H9 (cell line): ENCODE data around the gene MAPT. TPM values are rescaled to one million over a fixed set of nuclear protein-coding genes. Genes with fewer than 3 reads are reported as not detected.

Experiments
- DNase-seq: peaks from one replicate; pipeline ENCODE4 v3.0.0-alpha.2; 2017
- H2AFZ ChIP-seq: one replicate; pipeline ENCODE4 v1.6.1; 2013; ENCODE audit warnings: mild to moderate bottlenecking, low read length, control low read depth, moderate library complexity
- H2AK5ac ChIP-seq: 2 replicates; pipeline ENCODE4 v1.6.1; 2013; ENCODE audit warnings: low read length, control low read depth, mixed read lengths; ENCODE audit not compliant: insufficient read length
- H2BK120ac ChIP-seq: one replicate; pipeline ENCODE4 v1.6.1; 2013; ENCODE audit warnings: low read depth, mild to moderate bottlenecking, low read length, control low read depth, inconsistent platforms; ENCODE audit not compliant: poor library complexity, severe bottlenecking
- H2BK12ac ChIP-seq: 2 replicates; pipeline ENCODE4 v1.6.1; 2013; ENCODE audit warnings: low read length, control low read depth, mixed read lengths, low read depth; ENCODE audit not compliant: insufficient read length
- H2BK15ac ChIP-seq: 2 replicates; pipeline ENCODE4 v1.6.1; 2013; ENCODE audit warnings: low read depth, low read length, control low read depth
- H2BK20ac ChIP-seq: one replicate; pipeline ENCODE4 v1.6.1; 2013; ENCODE audit warnings: low read depth, mild to moderate bottlenecking, low read length, control low read depth, inconsistent platforms; ENCODE audit not compliant: poor library complexity, severe bottlenecking
- H2BK5ac ChIP-seq: 2 replicates; pipeline ENCODE4 v1.6.1; 2013; ENCODE audit warnings: low read length, control low read depth, mixed read lengths; ENCODE audit not compliant: insufficient read length
- H3K14ac ChIP-seq: 2 replicates; pipeline ENCODE4 v1.6.1; 2013; ENCODE audit warnings: low read length, control low read depth; ENCODE audit not compliant: insufficient read depth
- H3K18ac ChIP-seq: 2 replicates; pipeline ENCODE4 v1.6.1; 2013; ENCODE audit warnings: low read depth, mild to moderate bottlenecking, mixed read lengths, low read length, control low read depth; ENCODE audit not compliant: insufficient read length
- H3K23ac ChIP-seq: 2 replicates; pipeline ENCODE4 v1.6.1; 2013; ENCODE audit warnings: low read length, control low read depth, mixed read lengths, low read depth; ENCODE audit not compliant: insufficient read length
- H3K23me2 ChIP-seq: 2 replicates; pipeline ENCODE4 v1.6.1; 2013; ENCODE audit warnings: low read depth, mild to moderate bottlenecking, mixed read lengths, low read length, control low read depth; ENCODE audit not compliant: insufficient read length, poor library complexity, severe bottlenecking
- H3K27ac ChIP-seq: 2 replicates; pipeline ENCODE4 v1.5.1; 2013; ENCODE audit warnings: low read length, control low read depth, mixed read lengths, low read depth; ENCODE audit not compliant: insufficient read length
- H3K27me3 ChIP-seq: 2 replicates; pipeline ENCODE4 v1.6.1; 2013; ENCODE audit warnings: low read length, control low read depth, inconsistent platforms; ENCODE audit not compliant: insufficient read depth
- H3K4ac ChIP-seq: 2 replicates; pipeline ENCODE4 v1.6.1; 2013; ENCODE audit warnings: low read depth, mild to moderate bottlenecking, control low read depth, inconsistent platforms, low read length, moderate library complexity
- H3K4me1 ChIP-seq: 2 replicates; pipeline ENCODE4 v1.6.1; 2013; ENCODE audit warnings: low read length, control low read depth, inconsistent platforms; ENCODE audit not compliant: insufficient read depth
- H3K4me2 ChIP-seq: 2 replicates; pipeline ENCODE4 v1.6.1; 2013; ENCODE audit warnings: low read length, control low read depth, mixed read lengths; ENCODE audit not compliant: insufficient read length, insufficient read depth
- H3K56ac ChIP-seq: 2 replicates; pipeline ENCODE4 v1.6.1; 2013; ENCODE audit warnings: low read depth, mild to moderate bottlenecking, mixed read lengths, low read length, control low read depth; ENCODE audit not compliant: insufficient read length
- H3K79me1 ChIP-seq: 2 replicates; pipeline ENCODE4 v1.6.1; 2013; ENCODE audit warnings: low read depth, mild to moderate bottlenecking, moderate library complexity, low read length, control low read depth, inconsistent platforms; ENCODE audit not compliant: insufficient read depth, poor library complexity, severe bottlenecking
- H3K79me2 ChIP-seq: 2 replicates; pipeline ENCODE4 v1.6.1; 2013; ENCODE audit warnings: low read length, control low read depth, inconsistent platforms; ENCODE audit not compliant: insufficient read depth
- H3K9ac ChIP-seq: 2 replicates; pipeline ENCODE4 v1.6.1; 2013; ENCODE audit warnings: low read length, control low read depth, mixed read lengths; ENCODE audit not compliant: insufficient read length; ENCODE audit errors: extremely low read depth
- H3K9me3 ChIP-seq: one replicate; pipeline ENCODE4 v1.6.1; 2013; ENCODE audit warnings: low read depth, low read length, inconsistent platforms; ENCODE audit not compliant: control insufficient read depth
- H3T11ph ChIP-seq: one replicate; pipeline ENCODE4 v1.6.1; 2013; ENCODE audit warnings: mild to moderate bottlenecking, low read length, control low read depth, inconsistent platforms
- H4K20me1 ChIP-seq: one replicate; pipeline ENCODE4 v1.6.1; 2013; ENCODE audit not compliant: control insufficient read depth, insufficient read length, insufficient read depth
- H4K5ac ChIP-seq: 2 replicates; pipeline ENCODE4 v1.6.1; 2013; ENCODE audit warnings: low read depth, mild to moderate bottlenecking, mixed read lengths, low read length, control low read depth; ENCODE audit not compliant: insufficient read length
- H4K8ac ChIP-seq: replicated peaks from 2 replicates; pipeline ENCODE4 v1.6.1; 2013; ENCODE audit warnings: low read length, control low read depth, mixed read lengths, low read depth; ENCODE audit not compliant: insufficient read length
- H4K91ac ChIP-seq: 2 replicates; pipeline ENCODE4 v1.6.1; 2013; ENCODE audit warnings: low read depth, mild to moderate bottlenecking, moderate library complexity, mixed read lengths, low read length, control low read depth; ENCODE audit not compliant: insufficient read length
- H3K27ac Mint-ChIP-seq, 3 experiments: 2 replicates in 2 of 3; 3 replicates in 1 of 3; pipeline ENCODE4 v1.8.0; 2020 to 2021; ENCODE audit warnings: mixed read lengths in 3 of 3, mild to moderate bottlenecking in 1 of 3, moderate library complexity in 1 of 3
- H3K27me3 Mint-ChIP-seq: 2 replicates; pipeline ENCODE4 v1.8.0; 2021; ENCODE audit warnings: low read depth, mild to moderate bottlenecking, moderate library complexity, mixed read lengths
- H3K36me3 Mint-ChIP-seq, 3 experiments: 2 replicates in 2 of 3; 3 replicates in 1 of 3; pipeline ENCODE4 v1.8.0; 2020 to 2021; ENCODE audit warnings: low read depth in 3 of 3, mixed read lengths in 3 of 3; ENCODE audit not compliant: insufficient read depth in 1 of 3
- H3K4me1 Mint-ChIP-seq, 2 experiments: 2 replicates each; pipeline ENCODE4 v1.8.0; 2020; ENCODE audit warnings: mixed read lengths in 2 of 2
- H3K4me3 Mint-ChIP-seq, 2 experiments: 2 replicates in 1 of 2; 3 replicates in 1 of 2; pipeline ENCODE4 v1.8.0; 2020 to 2021; ENCODE audit warnings: mild to moderate bottlenecking in 2 of 2, mixed read lengths in 2 of 2, moderate library complexity in 1 of 2
- H3K9me3 Mint-ChIP-seq, 2 experiments: 2 replicates in 1 of 2; 3 replicates in 1 of 2; pipeline ENCODE4 v1.8.0; 2020; ENCODE audit warnings: mild to moderate bottlenecking in 2 of 2, mixed read lengths in 2 of 2, moderate library complexity in 1 of 2
- CTCF ChIP-seq: fragments of 200-600 bp; sonication (generic); conservative IDR thresholded peaks from 3 replicates; pipeline ENCODE4 v1.8.0; 2021; ENCODE audit warnings: antibody characterized with exemption, mild to moderate bottlenecking
- WGBS: extraction: QIAGEN DNeasy Blood & Tissue Kit; methylation state at CpG from one replicate; pipeline ENCODE4 v1.1.7; 2013; ENCODE audit warnings: missing lambda C conversion rate, low lambda C conversion rate, mixed read lengths; ENCODE audit not compliant: insufficient read length; ENCODE audit errors: extremely low coverage; 5-methylcytosine and 5-hydroxymethylcytosine counted together
- total RNA-seq: library from RNA; stranded (reverse); gene quantifications from 2 replicates; pipeline ENCODE4 v1.2.1, GENCODE V29; 2021

The MAPT gene
- total RNA-seq, 1 experiment from 2014 or later = 1.6 TPM

GRCh38 chr17:46032909-46033308 is 138.6 kb downstream of the MAPT start:
- H2AFZ ChIP-seq = no peak overlapping the region
- H2BK15ac ChIP-seq = no peak overlapping the region
- Mint-ChIP-seq H3K36me3 (peaks cover 45 to 93% (median 82%) of the 10 kb centered on the region in 3 experiments), H3K27me3 (peaks cover under 1% of the 10 kb centered on the region; the same call in 1 of the 2 replicates), H3K9me3 (no peaks in the 10 kb centered on the region), H3K27ac (peak overlapping the region in 1 of 3 experiments; percentile 32; a peak in 1 of 7 replicates), H3K4me1 (peaks cover 21 to 25% of the 10 kb centered on the region in 2 experiments), H3K4me3 (no peak overlapping the region)
- H3K23ac ChIP-seq = no peak overlapping the region
- DNase-seq = no peak
- no peaks in the 10 kb centered on the region for H3K4me1 ChIP-seq
- H2BK120ac ChIP-seq = no peak overlapping the region
- no peak overlapping the region for H3K56ac ChIP-seq
- no peak overlapping the region for H3T11ph ChIP-seq
- no peak overlapping the region for H2BK5ac ChIP-seq
- H3K9me3 ChIP-seq = no peaks in the 10 kb centered on the region
- no peaks in the 10 kb centered on the region for H4K20me1 ChIP-seq
- H3K79me2 ChIP-seq = no peaks in the 10 kb centered on the region
- WGBS = no CpG with 5 or more reads among the region's 11 CpGs
- H3K23me2 ChIP-seq = no peaks in the 10 kb centered on the region
- no peak for TF ChIP-seq CTCF
- no peak overlapping the region for H4K91ac ChIP-seq
- H3K18ac ChIP-seq = no peak overlapping the region
- H3K79me1 ChIP-seq = no peaks in the 10 kb centered on the region
- H2BK20ac ChIP-seq = no peak overlapping the region
- no peak overlapping the region for H4K5ac ChIP-seq
- no peak overlapping the region for H2BK12ac ChIP-seq
- H3K14ac ChIP-seq = no peak overlapping the region
- no peak overlapping the region for H3K9ac ChIP-seq
- no peak overlapping the region for H3K4ac ChIP-seq
- no peaks in the 10 kb centered on the region for H3K27me3 ChIP-seq
- no peak overlapping the region for H3K27ac ChIP-seq
- no peak overlapping the region for H3K4me2 ChIP-seq
- H2AK5ac ChIP-seq = no peak overlapping the region
- H4K8ac ChIP-seq = no peak overlapping the region
